ENCODE measurements around the gene ASXL1.

DNA sequence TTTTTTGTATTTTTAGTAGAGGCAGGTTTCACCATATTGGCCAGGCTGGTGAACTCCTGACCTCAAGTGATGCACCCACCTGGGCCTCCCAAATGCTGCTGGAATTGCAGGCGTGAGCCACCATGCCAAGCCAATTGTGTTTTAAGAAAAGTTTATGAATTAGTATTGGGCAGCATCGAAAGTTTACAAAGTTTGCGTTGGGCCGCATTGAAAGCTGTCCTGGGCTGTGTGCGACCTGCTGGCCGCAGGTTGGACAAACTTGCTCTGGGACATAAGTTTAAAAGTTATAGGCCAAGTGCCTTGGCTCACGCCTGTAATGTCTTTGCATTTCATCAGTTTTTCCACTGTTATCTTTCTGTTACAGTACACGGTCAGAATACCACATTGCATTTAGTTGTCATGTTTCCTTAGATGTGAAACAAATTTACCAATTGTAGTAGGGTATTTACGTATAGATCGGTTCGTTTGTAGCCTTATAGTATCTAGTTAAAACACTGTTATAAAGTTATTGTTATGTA, 39.5 kb downstream of the ASXL1 start:
- TF ChIP-seq GATA2 (IDR thresholded peaks at IDR 0.05; ENCODE audit: low read depth, low read length): no peak
- TF ChIP-seq GATA3 (IDR thresholded peaks at IDR 0.05; ENCODE audit: low read depth, low read length): no peak

Measured in SH-SY5Y (cell line).